Mesenteric fat pad (tissue), 1 donor: ENCODE data around the gene NOB1. TPM values are rescaled to one million over a fixed set of nuclear protein-coding genes. Genes with fewer than 3 reads are reported as not detected.
"Not testable (repeated sequence)": the region's sequence is repeated elsewhere in the genome, so short reads cannot be mapped to it uniquely, and the experiment has no call there.

Source experiments
- DNase-seq: peaks from one replicate; pipeline ENCODE4 v3.0.0-alpha.2; 2020; ENCODE audit warnings: low spot score
- total RNA-seq: library from RNA; stranded (reverse); fragmentation: NEBNext Ultra II Directional; extraction: Animal tissue kit (Norgen Biotek cat#: 25700); gene quantifications from one replicate; pipeline ENCODE4 v1.2.1, GENCODE V29; 2021
- donor health status: DM: yes; HTN: yes; CAD: no.

The NOB1 gene
- total RNA-seq, 1 donor from 2014 or later, result 41.8 TPM

DNA sequence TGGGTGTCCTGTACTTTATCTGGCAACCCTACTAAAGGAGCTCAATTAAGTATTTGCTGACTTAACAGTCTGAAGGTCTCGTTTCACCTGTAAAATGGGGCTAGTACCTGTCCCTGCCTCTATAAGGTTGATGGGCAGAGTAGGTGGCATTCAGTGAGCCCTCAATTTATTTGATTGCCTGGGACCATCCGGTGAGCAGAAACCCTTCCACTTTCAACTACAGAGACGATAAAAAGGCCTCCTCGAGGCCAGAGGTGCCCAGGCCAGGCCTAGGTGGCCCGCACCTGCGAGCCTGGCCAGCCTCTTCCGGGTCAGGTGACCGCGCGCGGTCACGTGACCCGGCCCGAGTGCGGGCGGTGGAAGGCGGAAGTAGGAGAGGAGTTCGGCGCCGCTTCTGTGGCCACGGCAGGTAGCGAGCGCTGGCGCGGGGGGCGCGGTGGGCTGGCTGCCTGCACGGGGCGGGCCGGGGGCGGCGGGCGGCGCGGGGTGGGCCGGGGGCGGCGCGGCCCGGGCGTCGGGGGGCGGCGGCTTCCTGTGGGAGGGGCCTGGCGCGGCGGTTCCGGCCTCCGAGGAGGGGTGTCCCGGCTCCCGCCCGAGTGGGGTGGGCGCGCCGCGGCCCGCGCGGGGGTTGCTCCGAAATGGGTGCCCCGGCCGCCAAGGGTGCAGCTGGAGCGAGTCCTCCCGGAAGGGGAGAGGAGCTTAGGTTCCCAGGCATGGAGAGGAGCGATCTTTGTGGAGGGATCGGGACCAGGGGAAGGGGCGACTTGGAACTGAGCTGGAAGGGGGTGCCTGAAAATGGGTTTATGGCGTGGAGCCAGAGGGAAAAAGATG, 7.5 kb upstream of the NOB1 start, which contains the start of gene WWP2:
Gene WWP2, plus strand, starts transcription at position 350 of the 831 bp plus-strand sequence. CDS start 24,679 bp downstream, outside the sequence.
- peak; percentile 91 for DNase-seq

DNA sequence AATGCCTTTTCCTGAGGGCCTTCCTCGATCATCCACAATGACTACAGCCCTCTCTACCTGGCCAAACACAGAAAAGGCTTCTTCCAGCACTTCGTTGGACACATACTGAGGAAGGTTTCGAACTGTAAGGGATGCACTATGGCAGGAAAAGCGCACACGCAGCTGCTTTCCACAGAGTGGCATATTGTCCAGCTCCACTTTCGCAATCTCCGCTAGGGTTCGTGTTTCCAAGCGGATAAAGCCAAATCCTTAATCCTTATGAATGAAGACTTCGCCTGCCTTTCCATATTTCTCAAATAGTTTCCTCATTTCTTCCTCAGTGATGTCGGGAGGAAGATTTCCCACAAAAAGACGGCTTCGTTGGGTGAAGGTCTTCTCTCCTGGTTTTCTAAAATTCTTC, 2.6 kb upstream of the NOB1 start:
- not testable (repeated sequence) for DNase-seq

DNA sequence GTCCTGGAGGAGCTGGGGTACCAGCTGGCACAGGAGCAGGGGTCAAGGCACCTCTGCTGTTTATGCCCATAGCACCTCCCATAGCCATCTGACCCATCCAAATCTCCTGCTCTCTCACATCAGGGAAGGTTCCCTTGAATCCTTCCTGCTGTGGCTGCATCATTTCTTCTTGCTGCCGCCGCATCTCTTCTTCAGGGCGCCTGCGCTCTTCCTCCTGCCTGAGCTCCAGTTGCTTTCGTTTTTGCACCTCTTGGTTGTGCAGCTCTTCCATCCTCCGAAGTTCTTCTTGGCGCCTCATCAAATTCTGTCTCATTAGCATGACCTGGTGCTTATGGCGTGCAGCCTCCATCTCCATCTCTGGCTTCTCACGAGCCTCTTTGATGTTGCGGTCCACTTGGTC, 2.0 kb upstream of the NOB1 start:
- no peak for DNase-seq

DNA sequence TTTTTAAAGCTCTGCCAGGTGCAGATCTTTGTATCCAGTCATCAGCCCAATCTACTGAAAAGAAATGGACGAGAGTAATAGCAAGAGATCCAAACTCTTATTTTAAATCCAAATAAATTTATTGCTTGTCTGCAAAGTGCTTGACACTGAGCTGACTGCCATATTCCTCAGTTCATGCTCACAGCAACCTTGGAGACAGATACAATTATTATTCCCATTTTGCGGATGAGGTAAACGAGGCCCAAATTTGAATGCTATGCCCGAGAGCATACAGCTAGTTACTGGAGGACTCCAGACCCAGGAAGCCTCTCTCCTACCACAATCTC, 620 bp downstream of the NOB1 start:
- no peak for DNase-seq

DNA sequence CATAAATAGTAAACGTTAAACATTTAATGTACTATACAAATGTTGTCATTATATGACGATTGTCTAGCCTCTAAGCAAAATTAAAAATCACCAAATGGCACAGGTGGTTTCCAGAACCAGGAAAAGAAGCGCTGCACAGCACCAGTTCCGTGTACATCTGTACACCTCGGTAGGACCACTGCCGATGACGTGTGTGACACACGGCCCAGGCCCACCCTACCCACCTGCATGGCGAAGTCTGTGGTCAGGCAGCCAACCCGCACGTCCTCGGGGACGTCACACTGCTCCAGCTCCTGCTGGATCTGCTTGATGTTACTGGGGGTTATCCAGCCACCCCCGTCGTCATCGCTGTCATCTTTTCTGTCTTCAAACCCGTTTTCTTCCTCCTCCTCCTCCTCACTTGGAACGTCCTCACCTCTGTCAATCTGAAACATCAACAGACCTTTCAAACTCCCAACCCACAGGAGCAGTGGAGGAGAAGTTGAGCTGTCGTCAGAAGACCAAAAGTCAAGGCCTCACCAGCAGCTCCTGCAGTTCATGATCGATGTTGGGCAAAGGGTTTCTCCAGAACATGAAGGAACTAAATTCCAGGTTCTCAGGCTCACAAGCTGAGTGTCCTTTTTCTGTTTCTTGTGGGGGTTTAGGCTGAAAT, 5.9 kb downstream of the NOB1 start:
- no peak for DNase-seq

DNA sequence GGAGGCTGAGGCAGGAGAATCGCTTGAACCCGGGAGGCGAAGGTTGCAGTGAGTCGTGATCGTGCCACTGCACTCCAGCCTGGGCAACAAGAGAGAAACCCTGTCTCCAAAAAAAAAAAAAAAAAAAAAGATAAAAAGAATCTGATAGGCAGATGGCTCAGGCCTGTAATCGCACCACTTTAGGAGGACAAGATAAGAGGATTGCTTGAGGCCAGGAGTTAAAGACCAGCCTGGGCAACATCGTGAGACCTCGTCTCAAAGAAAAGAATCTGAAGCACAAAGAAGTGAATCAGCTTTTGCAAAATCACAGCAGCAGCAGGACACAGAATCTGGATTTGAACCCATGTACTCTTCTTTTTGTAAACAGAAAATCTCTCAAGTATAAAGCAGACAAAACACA, 7.6 kb downstream of the NOB1 start:
- no peak for DNase-seq

DNA sequence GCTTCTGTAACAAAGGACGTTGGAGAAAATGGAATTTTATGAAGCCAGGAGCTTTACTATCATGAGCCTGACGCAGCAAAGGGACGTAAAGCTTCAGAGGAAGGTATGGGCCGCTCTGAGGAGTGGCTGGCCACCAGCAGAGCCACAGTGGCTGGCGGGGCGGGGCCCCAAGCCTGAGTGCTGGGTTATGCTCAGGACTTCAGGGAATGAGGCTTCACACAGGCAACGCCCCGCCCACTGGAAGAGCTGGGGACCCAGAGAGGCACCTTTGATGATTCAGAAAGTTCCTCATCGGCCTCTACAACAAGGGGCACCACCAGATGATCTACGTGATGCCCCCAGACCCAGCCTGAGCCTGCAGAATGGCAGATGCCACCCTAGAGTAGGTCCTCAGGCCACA, 8.8 kb downstream of the NOB1 start:
- no peak for DNase-seq

DNA sequence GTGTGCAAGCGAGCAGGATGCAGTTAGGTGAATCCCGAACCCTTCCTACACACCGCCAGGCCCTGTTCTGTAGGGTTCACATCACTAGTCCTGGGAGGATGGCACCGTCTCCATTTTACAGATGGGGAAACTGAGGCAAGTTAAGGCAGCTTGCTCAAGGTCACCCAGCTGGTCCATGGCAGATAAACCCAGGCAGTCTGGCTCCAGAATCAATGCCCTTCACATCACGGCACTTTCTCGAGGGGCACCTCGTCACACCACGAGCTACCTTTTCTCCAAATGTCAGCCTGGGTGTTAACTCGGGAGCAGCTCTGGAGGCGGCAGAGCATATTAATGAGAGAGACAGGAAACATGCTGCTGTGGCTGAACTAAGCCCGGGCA, 9.5 kb downstream of the NOB1 start:
- no peak for DNase-seq

DNA sequence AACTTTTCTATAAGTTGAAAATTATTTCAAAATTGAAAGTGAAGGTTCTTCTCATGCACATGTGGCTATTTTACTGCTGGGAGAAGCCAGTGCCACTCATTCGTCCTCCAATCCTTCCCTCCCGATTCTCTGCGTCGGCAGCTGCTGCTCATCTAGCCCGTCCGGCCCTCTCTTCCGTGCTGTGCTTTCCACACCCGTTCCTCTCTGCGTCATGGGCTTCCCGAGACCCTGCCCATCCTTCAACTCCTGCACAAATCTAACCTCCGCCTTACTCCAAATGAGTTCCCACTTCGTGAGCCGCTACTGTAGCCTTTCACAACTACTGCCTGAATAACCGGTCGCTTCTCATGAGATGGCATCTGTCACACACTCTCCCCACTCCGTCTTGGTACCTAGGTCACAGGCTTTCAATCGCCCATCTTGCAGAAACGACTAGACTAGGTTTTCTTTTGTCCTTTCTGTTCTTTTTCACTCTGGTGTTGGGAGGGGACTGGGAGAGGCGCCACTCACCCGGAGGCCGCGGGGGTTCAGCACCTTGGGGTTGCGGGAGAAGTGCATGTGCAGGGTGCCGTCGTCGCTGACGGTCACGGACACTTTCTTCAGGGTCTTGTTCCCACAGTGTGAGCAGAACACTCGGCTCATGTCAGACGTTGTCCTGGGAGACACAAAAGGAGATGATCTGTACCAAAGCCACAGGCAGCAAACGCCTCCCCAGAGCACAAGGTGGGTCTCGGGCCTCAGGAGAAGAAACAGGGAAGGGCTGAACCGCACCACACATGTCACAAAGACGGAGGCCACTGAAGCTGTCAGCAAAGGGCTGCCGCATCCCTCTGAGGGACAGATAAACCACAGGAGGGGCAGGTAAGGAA, 10.1 kb downstream of the NOB1 start:
- DNase-seq, result no peak

DNA sequence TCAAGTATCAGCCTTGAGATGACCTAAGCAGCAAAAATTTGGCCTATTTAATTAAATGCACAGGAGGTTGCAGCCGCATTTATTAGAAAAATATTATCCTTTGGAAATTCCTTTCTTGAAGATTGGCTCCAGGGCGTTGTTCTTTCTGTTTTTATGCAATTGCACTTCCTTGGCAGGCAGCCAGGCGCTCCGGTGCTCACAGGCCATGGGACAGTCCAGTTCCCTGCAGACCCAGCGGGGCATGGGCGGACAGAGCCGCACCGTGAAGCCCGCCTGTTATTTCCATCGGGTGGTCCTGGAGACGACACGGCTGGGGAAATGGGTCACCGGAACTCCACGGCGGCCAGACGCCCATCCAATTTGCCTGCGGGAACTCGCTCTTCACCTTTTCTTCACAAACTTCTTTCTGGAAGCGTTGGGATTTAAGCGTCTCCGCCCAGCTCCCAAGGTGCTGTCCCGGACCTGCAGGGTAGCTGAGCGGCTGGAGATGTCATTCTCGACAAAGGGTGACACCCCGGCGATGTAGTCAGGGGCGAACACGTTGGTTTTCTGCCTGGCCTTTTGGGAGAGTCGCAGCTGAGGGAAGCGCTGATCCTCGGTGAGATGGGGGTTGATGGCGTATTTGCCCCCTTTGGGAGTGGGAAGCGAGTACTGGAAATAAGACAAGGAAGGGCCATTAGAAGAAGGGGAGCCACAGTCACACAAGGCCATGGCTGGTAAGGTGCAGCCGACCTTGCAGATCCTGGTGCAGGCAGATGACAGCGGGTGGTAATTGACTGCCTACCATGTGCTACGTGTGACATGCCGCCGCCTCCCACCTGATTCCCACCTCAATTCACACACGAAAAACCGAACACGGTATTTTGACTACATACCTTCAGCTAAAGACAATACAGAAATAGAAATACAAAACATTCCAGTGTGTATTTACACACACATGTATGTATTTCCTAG, 12.5 kb downstream of the NOB1 start:
- peak; percentile 92 for DNase-seq

DNA sequence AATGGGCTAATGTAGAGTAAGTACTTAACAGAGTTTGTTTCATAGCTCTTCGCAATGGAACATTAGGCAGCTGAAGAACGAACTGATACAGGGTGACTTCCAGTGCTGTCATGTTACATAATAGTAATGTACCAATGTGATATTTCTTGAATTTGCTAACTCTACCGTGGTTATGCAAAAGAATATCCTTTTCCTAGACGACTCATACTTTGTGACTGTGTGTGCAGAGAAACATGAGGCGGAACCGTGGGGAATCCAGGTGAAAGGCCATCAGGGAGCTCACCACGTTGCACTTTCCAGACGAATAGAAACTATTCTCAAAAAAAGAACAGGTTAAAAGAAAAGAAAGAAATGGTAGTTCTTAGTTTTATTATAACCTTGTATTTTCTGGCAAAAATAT, 13.2 kb downstream of the NOB1 start:
- no peak for DNase-seq

DNA sequence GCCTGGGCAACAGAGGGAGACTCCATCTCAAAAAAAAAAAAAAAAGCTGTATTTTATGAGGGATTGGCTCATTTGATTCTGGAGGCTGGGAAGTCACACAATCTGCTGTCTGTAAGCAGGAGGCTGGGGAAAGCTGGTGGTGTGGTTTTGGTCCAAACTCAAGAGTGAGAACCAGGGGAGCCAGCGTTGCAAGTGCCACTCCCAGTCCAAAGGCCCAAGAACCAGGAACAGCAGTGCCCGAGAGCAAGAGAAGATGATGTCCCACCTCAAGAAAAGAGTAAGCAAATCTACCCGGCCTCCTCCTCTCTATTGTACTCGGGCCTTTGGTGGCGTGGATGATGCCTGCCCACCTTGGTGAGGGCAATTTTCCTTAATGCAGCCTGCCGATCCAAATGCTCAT, 22.6 kb downstream of the NOB1 start:
- no peak for DNase-seq

DNA sequence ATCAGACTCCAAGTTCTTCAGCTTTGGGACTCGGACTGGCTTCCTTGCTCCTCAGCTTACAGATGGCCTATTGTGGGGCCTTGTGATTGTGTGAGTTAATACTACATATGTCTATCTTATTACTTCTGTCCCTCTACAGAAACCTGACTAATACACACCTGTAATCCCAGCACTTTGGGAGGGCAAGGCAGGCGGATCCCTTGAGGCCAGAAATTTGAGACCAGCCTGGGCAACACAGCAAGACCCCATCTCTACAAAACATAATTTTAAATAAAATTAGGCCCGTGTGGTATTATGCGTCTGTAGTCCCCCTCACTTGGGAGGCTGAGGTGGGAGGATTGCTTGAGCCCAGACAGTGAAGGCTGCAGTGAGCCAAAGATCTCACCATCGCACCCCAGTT, 23.4 kb downstream of the NOB1 start:
- DNase-seq, result not testable (repeated sequence)

DNA sequence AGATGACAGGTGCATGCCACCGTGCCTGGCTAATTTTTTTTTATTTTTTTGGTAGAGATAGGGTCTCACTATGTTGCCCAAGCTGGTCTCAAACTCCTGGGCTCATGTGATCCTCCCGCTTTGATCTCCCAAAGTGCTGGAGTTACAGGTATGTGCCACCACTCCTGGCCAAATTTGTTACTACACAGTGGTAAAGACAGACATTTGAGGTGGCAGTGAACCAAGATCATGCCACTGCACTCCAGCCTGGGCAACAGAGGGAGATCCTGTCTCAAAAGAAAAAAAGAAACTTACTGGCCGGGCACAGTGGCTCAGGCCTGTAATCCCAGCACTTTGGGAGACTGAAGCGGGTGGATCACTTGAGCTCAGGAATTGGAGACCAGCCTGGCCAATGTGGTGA, 25.7 kb downstream of the NOB1 start:
- DNase-seq, result not testable (repeated sequence)

DNA sequence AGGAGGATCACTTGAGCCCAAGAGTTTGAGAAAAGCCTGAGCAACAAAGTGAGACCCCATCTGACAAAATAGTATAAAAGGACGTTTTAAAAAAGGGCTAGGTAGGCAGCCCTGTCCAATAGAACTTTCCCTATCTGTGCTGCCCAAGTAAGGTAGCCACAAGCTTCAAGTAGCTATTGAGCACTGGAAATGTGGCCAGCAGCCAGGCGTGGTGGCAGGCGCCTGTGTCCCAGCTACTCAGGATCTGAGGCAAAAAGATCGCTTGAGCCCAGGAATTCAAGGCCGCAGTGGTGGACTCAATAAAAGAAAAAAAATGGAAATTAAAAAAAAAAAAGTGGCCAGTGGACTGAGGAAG, 26.8 kb downstream of the NOB1 start:
- DNase-seq, result no peak

DNA sequence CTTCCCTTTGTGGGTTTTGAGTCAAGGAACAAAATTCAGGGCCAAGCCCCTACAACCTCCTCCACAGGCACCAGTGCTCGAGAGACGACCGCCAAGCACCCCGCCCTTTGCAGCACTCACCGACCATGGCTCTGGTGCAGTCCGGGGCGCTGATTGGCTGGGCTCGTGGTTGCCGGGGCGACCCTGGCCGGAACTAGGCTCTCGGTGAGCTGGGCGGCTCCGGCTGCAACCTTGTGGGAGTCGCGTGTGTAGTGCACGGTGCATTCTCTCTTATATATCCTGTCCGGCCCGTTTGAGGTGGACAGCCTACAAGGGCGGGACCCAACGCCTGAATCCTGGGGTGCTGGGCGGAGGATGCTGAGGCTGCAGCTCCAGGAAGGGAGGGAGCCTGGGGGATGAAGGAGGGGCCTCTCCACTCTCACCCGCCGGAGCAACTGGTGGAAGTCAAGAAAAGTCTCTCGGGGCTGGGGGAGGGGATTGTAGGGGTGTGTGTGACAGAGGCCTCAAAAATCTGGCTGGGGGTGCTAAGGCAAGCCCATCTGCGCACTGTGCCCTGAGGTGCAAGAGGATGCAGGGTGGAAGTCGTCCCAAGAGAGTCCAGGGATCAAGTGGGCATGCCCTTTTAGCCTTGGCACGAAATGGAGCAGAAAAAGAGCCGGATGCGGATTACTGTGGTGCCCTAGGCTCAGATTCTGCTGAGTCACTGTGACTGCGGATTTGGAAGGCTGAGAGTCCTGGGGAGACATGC, 28.2 kb downstream of the NOB1 start, which contains the start of gene NQO1:
Gene NQO1, minus strand, starts transcription at position 248 of the 748 bp plus-strand sequence. Its CDS starts 121 bp downstream, at position 127.
- peak; percentile 95 for DNase-seq

DNA sequence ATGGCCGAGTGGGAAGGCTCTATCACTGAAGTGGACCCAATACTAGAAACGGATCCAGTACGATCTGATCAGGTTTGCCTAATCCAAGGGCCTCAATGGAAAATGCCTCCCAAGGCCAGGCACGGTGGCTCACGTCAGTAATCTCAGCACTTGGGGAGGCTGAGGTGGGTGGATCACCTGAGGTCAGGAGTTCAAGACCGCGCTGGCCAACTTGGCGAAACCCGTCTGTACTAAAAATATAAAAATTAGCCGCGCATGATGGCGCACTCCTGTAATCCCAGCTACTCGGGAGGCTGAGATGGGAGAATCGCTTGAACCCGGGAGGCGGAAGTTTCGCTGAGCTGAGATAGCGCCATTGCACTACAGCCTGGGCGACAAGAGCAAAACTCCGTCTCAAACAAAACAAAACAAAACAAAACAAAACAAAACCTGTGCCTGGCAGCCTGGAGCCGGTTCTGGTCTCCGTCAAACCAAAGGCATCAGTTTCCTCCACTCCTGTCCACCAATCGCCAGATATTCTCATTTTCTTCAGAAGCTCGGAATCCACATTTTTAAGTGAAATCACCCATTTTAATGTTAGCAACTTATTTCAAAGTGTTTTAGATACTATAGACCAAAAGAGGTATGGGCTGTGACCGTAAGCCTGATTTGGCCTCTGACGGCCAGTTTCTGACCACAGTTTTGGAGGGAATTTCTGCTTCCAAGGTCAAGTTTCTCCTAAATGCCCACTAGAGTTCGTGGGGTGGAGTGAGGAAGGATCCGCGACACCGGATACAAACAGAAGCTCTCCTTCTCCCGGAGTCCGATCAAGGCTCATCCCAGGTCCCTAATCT, 29.0 kb downstream of the NOB1 start:
- no peak for DNase-seq

DNA sequence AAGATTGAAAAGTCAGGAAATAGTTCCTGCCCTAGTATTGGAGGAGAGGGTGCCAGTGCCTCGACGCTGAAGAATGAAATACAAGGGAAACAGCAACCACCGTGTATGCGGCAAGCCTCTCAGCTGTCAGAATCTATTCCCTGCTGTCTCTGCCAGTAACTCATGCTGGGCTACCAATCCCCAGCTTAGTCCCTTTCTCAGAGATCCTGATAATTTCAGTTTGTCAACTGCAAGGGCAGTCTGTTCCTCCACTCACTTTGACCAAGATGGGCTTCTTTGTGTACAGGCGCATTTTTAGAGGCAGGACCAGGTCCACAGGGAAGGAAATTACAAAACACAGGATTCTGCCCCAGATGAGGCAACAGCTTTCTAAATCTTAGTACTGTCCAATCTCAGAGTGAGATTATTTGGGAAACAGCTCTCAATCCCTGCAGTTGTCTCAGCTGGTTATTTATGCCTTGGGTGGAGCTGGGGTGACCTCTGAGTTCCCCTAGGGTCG, 29.7 kb downstream of the NOB1 start:
- no peak for DNase-seq

DNA sequence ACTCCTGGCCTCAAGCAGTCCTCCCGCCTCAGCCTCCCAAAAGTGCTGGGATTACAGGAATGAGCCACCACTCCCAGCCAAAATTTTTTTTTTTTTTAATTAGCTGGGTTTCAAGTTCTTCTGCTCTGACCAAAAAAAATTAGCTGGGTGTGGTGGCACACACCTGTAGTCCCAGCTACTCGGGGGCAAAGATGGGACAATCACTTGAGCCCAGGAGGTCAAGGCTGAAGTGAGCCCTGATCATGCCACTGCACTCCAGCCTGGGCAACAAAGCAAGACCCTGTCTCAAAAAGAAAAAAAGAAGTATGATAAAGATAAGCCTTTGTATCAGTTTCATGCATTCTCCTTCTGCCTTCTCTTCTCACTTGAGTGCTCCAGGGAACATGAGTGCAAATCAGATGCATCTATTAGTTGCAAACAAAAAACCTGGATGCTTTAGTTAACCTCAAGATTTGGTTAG, 30.3 kb downstream of the NOB1 start:
- peak; percentile 33 for DNase-seq
